Activated CD8-positive, alpha-beta memory T cell treated with anti-CD3 and anti-CD28 coated beads, Interleukin-2, amount 50 U/mL, for 1 hour (primary cell): ENCODE results near the gene UQCR10.

ENCODE experiments used
- DNase-seq: peaks from one replicate; pipeline ENCODE4 v3.0.0-alpha.2; 2020; ENCODE audit errors: extremely low read depth

UQCR10 gene

GRCh38 chr22:29767171-29768051 is at the start of gene UQCR10:
Gene UQCR10, plus strand, starts transcription at chr22:29767369. Its CDS starts 30 bp downstream, at chr22:29767399.
- DNase-seq = peak; percentile 78

DNA sequence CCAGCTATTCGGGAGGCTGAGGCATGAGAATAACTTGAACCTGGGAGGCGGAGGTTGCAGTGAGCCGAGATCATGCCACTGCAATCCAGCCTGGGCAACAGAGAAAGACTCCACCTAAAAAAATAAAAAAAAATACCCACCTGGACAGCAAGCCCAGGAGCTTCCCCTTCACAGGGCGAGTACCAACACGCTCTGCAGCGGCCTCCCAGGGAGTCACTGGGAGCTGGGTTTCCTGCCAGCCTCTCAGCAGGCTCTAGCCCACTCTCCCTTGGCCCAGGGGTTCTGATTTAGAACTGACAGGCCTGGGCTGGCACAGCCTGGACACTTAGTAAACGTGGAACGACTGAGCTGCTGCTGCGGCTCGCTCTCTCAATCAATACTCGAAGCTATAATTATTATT is 49.4 kb upstream of the UQCR10 start:
- DNase-seq = no peak

- no peak for DNase-seq
Observed at GRCh38 chr22:29718949-29719898, 47.9 kb upstream of the UQCR10 start.

DNA sequence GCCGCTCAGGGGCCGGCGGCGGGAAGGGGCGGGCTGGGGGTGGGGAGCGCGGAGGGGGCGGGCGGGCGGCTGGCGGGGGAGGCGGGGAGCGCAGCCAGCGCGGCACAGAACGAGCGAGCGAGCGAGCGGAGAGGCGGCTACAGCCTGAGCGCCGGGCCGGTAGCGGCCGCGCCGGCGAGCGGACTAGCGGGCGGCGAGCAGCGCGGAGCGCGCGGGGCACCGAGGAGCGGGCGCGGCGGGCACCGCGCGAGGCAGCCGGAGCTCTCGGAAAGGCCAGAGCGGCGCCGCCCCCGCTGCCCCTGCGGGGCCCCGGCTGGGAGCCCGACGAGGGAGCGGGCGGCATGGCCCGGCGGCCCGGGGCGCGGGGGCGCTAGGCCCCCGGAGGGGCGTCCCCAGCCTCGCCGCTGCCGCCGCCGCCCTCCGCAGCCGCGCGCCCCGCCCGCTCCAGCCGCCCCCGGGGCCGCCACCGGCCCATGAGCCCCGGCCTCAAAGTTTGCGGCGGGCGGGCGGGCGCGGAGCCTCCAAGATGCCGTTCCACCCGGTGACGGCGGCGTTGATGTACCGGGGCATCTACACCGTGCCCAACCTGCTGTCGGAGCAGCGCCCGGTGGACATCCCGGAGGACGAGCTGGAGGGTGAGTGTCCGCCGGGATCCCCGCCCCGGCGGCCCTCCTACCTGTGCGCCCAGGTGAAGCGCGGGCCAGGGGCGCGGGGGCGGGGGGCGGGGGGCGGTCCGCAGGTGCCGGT is 47.1 kb upstream of the UQCR10 start, which contains the start of gene CABP7:
TSS of gene CABP7 (plus strand) at position 105 of the 747 bp plus-strand sequence. CDS start at position 527, 422 bp downstream.
- no peak for DNase-seq

DNA sequence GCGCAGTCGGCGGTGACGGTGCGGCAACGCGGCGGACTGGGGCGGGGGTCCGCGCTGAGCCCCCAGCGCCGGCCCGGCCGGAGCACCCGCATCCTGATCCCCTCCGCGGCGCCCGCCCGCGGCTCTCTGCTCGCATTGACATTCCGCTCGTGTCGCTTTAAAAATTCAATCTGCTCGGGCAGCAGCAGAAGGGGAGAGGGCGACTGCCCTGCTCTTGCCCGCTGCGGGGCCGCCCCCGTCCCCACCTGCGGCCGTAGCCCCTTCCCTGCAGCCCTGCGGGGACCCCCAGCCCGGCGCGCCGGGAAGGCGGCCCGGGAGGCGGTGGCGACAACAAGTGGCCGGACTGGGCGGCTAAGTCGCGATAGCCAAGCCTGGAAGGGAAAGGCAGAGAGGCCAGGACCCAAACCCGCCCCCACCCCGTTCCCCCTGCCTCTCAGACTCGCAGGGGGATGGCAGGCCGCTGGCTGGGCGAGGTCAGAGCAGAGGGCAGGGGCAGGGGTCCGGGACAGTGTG is 46.3 kb upstream of the UQCR10 start:
- no peak for DNase-seq

DNA sequence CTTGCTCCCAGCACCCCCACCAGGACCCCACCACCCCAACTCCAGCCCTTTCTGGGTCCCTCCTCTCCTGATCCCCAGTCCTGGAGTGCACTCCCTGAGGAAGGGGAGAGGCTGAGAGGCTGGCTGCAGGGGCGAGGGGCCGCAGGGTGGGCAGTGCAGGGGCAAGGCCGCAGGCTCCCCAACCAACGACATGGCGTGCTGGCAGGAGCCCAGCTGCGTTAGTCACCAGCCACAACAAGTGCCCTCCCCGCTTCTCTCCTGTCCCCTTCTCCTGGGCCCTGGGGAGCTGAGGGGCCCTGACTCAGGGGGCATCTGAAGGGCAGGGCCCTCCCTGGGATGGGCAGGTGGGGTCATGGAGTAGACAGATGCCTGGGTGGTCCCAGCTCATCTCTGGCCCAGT is 45.0 kb upstream of the UQCR10 start:
- no peak for DNase-seq

GRCh38 chr22:29722587-29722986 is 44.6 kb upstream of the UQCR10 start:
- no peak for DNase-seq

GRCh38 chr22:29723766-29724165 is 43.4 kb upstream of the UQCR10 start:
- DNase-seq = no peak

DNA sequence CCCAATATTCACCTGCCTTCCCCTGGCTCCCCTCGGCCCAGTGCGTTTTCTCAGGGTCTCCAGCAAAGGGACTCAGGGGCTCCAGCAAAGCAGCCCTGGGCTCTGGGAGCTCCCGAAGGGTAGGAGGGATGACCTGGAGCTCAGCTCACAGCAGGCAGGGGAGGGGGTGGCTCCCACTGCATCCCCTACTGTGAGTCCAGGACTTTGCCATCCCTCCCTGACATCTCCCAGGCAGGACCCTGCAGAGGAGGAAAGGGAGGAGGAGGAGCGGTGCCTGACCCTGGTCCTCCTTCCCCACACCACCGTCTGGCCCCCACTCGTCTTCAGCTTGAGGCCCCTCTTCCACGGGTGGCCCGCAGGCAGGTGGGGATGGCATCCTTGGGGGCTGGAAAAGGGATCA is 42.3 kb upstream of the UQCR10 start:
- DNase-seq = no peak

DNA sequence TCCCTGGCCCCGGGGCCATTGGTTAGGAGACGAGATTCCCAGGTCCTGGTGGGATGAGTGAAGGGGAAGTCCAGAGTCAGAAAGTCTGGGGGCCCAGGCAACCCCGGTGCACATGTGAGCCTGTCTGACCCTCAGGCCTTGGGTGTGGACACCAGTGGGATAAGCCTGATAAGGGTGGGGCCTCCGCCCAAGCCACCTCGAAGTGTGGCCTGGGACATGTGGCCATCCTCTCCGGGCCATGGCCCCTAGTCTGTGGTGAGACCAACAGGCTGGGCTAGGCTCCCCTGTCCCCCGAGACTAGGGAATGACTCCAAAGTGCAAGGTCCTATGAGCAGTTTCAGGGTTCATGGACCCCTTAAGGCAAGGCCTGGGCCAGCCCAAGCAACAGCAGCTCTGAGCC is 41.1 kb upstream of the UQCR10 start:
- no peak for DNase-seq

- no peak for DNase-seq
Observed at GRCh38 chr22:29726512-29727130, 40.5 kb upstream of the UQCR10 start.

- DNase-seq = no peak
Observed at GRCh38 chr22:29727131-29727523, 40.0 kb upstream of the UQCR10 start.

DNA sequence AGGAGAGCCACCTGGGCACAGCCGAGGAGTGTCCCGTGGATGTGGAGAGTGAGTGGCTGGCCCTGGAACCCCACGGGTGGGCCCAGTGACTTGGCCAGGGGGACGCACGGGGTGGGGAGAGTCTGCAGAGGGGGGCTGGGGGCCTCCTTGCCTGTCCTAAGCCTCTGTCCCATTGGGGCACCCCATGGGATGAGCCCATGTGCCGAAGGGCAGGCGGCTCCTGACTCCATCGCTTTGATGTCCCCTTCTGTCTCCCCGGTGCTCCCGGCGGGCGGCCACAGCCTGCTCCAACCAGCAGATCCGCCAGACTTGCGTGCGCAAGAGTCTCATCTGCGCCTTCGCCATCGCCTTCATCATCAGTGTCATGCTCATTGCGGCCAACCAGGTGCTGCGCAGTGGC is 38.0 kb upstream of the UQCR10 start:
- no peak for DNase-seq

GRCh38 chr22:29731058-29731850 is 35.9 kb upstream of the UQCR10 start:
- DNase-seq = no peak

GRCh38 chr22:29732883-29733282 is 34.3 kb upstream of the UQCR10 start:
- no peak for DNase-seq

GRCh38 chr22:29733362-29734201 is 33.6 kb upstream of the UQCR10 start:
- no peak for DNase-seq

GRCh38 chr22:29734406-29734805 is 32.8 kb upstream of the UQCR10 start:
- no peak for DNase-seq

DNA sequence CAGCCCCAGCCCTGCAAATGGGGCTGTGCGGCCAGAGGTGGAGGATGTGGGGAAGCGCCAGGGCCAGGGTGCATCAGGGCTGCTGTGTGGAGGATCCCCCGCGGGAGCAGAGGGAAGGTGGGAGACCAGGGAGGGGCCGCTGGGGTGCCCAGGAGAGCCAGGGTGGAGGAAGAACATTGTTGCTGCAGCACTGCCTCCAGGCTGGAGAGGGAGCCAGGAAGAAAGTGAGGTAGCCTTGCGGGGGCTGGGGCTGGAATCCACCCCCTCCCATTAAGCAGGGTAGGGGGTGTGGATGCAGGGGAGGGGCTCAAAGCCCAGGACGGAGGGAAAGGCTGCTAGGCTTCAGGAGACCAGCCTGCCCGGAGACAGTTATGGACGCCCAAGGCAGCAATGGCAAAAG is 32.3 kb upstream of the UQCR10 start:
- DNase-seq = no peak

DNA sequence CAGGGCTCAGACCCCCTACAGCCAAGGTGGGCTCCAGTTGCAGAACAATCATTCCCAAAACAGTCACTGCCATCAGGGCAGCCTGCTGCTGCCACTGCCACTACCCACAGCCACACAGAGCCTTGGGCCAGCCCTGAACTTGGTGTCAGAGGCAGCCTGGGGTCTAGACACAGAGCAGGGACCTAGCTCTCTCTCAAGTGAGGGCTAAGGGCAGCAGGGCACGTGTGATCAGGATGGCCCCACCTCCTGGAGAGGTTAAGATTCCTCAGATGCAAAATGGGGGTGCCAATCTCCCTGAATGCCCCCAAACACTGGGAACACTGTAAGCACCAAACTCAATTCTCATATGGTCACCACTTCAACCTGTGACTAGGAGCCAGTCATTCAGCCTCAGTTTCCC is 31.8 kb upstream of the UQCR10 start:
- DNase-seq = no peak
